Coronary artery (tissue), 2 donors: Measurements from ENCODE around the gene COPG2.
"Not testable (repeated sequence)": the region's sequence is repeated elsewhere in the genome, so short reads cannot be mapped to it uniquely, and the experiment has no call there.

Experiments used
- DNase-seq: peaks from one replicate; pipeline ENCODE4 v3.0.0-alpha.2; 2017; ENCODE audit warnings: low spot score
- H3K27ac ChIP-seq, 2 donors: fragments of 200-600 bp; sonication (generic); one replicate each; pipeline ENCODE4 v1.5.1; 2016 to 2019
- H3K4me3 ChIP-seq: fragments of 200-600 bp; sonication (generic); 2 replicates; pipeline ENCODE4 v1.5.1; 2016; ENCODE audit warnings: mild to moderate bottlenecking, moderate library complexity
- TF ChIP-seq, protein P1 (sequence below): fragments of 200-600 bp; sonication (generic); IDR thresholded peaks from one replicate; pipeline ENCODE4 v1.5.1; 2019; ENCODE audit warnings: antibody characterized with exemption

Gene COPG2

DNA sequence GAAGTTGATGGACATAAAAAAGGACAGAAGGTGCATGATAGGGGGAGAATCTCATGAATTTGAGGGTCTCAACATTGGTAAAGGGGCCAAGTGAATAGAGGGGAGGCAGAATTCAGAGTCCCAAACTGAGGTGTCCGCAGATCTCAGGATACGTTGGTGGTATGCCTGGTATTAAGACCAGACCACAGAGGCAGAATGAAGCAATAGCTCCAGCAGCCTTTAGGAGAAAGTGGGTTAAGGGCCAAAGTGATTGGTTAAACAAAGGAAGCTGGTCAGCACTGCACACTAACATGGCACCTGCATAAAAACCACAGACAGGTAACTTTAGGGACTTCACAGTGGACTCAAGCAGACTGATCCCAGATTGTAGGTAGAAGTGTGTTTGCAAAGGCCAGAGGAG lies 139.1 kb downstream of the COPG2 start:
- H3K4me3 ChIP-seq = no peak overlapping the region
- TF ChIP-seq, protein P1, sequence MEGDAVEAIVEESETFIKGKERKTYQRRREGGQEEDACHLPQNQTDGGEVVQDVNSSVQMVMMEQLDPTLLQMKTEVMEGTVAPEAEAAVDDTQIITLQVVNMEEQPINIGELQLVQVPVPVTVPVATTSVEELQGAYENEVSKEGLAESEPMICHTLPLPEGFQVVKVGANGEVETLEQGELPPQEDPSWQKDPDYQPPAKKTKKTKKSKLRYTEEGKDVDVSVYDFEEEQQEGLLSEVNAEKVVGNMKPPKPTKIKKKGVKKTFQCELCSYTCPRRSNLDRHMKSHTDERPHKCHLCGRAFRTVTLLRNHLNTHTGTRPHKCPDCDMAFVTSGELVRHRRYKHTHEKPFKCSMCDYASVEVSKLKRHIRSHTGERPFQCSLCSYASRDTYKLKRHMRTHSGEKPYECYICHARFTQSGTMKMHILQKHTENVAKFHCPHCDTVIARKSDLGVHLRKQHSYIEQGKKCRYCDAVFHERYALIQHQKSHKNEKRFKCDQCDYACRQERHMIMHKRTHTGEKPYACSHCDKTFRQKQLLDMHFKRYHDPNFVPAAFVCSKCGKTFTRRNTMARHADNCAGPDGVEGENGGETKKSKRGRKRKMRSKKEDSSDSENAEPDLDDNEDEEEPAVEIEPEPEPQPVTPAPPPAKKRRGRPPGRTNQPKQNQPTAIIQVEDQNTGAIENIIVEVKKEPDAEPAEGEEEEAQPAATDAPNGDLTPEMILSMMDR = no peak
- no peak overlapping the region for H3K27ac ChIP-seq
- no peak for DNase-seq

DNA sequence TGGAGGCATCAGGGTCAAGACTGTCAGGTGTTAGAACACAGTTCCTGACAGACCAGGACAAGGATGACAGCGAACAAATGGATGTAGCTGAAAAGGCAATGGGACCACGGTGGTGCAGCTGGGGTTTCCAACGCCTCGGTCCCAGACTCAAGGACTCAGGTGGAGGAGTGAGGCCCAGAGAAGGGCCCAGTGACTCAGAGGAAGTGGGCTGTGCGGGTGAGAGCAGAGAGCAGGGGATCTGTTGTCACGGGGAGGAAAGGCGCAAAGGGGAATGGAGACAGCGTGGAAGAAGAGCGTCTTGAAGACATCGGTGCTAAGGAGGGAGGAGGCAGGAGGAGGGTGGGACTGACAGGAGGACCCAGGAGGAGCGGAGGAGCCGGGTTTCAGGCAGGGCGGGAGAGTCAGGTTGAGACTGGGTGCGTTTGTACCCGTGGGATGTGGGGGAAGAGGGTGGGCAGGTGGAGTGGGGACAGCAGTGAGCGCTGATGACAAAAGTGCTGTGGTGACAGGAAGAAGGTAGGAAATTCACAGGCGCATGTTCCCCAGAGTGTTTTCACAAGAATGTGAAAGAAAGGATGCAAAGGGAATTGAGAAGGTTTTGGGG lies 140.7 kb downstream of the COPG2 start:
- not testable (repeated sequence) for H3K4me3 ChIP-seq, DNase-seq, H3K27ac ChIP-seq

DNA sequence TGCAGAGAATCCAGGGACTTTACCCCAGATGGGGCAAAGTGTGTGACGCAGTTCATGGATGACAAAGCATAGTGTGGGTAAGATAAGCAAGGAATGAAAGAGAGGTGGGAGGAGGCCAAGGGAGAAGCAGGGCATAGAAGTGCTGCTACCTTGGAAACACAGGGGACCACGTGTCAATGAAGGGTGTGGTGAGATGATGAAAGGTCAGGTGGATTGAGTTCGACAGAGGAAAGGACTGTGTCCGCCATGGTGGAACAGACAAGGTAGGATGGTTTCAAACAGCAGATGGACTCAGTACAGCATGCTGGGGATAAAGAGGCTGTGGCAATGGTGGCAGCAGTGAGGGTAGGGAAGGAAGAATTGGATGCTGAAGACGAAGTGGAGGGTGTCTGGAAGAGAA lies 143.9 kb downstream of the COPG2 start:
- Histone ChIP-seq H3K4me3 (no peak overlapping the region), H3K27ac (no peak overlapping the region)
- no peak for DNase-seq
- TF ChIP-seq, protein P1 = no peak

DNA sequence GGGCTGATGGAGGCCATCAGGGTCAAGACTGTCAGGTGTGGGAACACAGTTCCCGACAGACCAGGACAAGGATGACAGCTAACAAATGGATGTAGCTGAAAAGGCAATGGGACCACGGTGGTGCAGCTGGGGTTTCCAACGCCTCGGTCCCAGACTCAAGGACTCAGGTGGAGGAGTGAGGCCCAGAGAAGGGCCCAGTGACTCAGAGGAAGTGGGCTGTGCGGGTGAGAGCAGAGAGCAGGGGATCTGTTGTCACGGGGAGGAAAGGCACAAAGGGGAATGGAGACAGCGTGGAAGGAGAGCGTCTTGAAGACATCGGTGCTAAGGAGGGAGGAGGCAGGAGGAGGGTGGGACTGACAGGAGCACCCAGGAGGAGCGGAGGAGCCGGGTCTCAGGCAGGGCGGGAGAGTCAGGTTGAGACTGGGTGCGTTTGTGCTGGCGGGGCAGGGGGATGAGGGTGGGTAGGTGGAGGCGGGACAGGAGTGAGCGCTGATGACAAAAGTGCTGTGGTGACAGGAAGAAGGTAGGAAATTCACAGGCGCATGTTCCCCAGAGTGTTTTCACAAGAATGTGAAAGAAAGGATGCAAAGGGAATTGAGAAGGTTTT lies 144.9 kb downstream of the COPG2 start:
- not testable (repeated sequence) for H3K27ac ChIP-seq, H3K4me3 ChIP-seq, DNase-seq

DNA sequence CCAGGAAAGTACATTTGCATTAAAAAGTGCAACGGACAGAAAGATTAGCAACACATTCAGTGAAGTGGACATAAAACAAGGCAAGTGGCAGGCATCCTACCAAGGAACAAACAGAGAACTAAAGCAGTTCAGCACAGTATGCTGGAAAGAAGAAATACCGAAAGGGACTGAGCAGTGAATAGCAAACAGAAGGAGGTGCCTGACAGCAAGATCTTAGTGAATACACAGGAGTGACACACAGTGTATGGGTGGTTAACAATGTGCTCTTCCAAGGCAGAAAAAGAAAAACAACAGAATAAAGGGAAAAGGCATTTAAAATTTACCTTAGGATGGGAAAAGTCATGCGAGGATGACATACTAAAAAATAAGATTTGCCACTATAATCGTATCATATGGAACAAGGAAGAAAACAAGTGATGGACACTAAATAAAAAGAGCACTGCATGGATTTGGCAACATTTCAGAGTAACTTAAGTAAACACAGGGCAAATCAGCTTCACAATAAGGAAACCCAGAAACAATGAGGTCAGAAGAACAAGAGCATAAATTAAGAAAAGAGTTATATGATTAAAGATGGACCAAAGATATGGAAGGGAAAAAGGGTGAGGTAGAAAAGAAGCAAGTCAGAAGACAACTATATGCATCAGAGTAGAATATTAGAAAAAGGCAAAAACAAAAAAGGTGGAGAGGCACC lies 147.1 kb downstream of the COPG2 start:
- TF ChIP-seq, protein P1 = no peak
- DNase-seq = no peak
- Histone ChIP-seq H3K4me3 (no peak overlapping the region), H3K27ac (no peak overlapping the region)

DNA sequence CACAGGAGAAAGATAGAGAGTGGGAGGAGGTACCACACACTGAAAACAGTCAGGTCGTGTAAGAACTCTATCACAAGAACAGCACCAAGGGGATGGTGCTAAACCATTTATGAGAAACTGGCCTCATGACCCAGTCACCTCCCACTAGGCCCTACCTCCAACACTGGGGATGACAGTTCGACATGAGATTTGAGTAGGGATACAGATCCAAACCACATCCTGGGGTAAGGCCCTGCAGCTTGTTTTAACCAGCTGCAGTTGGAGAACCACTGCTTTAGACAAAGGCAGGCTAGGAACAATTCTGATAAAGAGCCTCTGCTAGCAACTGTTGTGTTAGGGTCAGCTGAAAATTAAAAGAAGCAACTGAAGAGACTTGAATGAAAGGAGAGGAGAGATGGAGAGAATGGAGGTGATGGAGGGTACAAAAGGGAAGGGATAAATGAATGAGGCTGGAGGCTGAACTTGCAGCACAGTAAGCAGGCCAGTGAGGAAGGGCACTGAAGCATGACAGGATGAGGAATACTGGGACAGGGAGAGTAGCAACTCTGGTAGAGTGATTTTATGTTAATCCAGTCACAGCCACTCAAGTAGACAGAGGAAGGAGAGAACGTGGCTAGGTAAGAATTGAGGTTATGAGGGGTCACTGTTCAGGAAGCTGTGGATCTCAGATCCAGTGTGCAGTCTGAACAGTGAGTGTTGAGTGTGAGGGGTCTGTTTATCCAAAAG lies 153.1 kb downstream of the COPG2 start:
- Histone ChIP-seq H3K4me3 (no peak overlapping the region), H3K27ac (no peak overlapping the region)
- DNase-seq = no peak
- TF ChIP-seq, protein P1 = no peak

DNA sequence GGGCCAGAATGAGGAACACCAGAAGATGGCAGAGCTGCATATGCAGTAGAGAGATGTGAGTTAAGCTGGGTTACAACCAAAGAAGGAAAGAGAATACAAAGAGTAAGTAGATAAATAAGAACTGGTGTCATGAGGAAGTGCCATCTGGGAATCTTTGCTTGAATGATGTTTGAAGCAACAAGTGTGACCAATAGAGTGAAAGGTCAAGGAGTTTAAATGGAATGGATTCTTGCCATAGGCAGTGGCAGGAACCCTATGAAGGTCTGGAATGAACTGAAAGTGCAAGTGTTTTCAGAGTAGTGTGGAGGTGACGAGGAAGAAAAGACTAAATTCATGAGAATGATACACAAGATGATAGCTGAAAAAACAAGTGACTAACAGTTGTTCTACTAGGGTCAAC lies 155.1 kb downstream of the COPG2 start:
- DNase-seq = no peak
- no peak overlapping the region for H3K4me3 ChIP-seq
- TF ChIP-seq, protein P1 = no peak

DNA sequence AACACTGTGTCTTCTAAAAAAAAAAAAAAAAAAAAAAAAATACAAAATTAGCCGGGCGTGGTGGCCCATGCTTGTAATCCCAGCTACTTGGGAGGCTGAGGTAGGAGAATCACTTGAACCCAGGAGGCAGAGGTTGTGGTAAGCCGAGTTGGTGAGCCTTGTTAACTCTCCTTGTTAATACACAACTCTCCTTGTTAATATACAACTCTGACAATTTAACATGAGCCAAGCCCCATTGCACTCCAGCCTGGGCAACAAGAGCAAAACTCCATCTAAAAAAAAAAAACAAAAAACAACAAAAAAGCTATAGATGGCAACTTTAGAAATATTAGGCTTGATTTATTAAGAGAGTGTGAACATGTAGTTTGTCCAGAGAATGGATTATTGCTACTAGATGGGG lies 156.5 kb downstream of the COPG2 start:
- DNase-seq, H3K4me3 ChIP-seq, H3K27ac ChIP-seq: not testable (repeated sequence)

More for the DNA sequence above, 155.1 kb downstream of the COPG2 start:
- no peak overlapping the region for H3K27ac ChIP-seq
